Measurements from ENCODE around the gene AP2A2.
"Not testable (repeated sequence)": the region's sequence is repeated elsewhere in the genome, so short reads cannot be mapped to it uniquely, and the experiment has no call there.

DNA sequence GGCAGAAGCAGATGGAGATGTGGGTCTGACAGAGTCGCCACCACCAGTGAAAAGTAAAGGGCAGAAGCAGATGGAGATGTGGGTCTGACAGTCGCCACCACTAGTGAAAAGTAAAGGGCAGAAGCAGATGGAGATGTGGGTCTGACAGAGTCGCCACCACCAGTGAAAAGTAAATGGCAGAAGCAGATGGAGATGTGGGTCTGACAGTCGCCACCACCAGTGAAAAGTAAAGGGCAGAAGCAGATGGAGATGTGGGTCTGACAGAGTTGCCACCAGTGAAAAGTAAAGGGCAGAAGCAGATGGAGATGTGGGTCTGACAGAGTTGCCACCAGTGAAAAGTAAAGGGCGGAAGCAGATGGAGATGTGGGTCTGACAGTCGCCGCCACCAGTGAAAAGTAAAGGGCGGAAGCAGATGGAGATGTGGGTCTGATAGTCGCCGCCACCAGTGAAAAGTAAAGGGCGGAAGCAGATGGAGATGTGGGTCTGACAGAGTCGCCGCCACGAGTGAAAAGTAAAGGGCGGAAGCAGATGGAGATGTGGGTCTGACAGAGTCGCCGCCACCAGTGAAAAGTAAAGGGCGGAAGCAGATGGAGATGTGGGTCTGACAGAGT, 35.7 kb downstream of the AP2A2 start:
- TF ChIP-seq POLR2A (IDR thresholded peaks at IDR 0.05) = not testable (repeated sequence)
- TF ChIP-seq, protein P1, sequence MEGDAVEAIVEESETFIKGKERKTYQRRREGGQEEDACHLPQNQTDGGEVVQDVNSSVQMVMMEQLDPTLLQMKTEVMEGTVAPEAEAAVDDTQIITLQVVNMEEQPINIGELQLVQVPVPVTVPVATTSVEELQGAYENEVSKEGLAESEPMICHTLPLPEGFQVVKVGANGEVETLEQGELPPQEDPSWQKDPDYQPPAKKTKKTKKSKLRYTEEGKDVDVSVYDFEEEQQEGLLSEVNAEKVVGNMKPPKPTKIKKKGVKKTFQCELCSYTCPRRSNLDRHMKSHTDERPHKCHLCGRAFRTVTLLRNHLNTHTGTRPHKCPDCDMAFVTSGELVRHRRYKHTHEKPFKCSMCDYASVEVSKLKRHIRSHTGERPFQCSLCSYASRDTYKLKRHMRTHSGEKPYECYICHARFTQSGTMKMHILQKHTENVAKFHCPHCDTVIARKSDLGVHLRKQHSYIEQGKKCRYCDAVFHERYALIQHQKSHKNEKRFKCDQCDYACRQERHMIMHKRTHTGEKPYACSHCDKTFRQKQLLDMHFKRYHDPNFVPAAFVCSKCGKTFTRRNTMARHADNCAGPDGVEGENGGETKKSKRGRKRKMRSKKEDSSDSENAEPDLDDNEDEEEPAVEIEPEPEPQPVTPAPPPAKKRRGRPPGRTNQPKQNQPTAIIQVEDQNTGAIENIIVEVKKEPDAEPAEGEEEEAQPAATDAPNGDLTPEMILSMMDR (IDR thresholded peaks at IDR 0.05 in 4 of 5, conservative IDR thresholded peaks at IDR 0.05 in 1 of 5) = not testable (repeated sequence)
